ENCODE measurements around the gene CBX4.

Gene CBX4

DNA sequence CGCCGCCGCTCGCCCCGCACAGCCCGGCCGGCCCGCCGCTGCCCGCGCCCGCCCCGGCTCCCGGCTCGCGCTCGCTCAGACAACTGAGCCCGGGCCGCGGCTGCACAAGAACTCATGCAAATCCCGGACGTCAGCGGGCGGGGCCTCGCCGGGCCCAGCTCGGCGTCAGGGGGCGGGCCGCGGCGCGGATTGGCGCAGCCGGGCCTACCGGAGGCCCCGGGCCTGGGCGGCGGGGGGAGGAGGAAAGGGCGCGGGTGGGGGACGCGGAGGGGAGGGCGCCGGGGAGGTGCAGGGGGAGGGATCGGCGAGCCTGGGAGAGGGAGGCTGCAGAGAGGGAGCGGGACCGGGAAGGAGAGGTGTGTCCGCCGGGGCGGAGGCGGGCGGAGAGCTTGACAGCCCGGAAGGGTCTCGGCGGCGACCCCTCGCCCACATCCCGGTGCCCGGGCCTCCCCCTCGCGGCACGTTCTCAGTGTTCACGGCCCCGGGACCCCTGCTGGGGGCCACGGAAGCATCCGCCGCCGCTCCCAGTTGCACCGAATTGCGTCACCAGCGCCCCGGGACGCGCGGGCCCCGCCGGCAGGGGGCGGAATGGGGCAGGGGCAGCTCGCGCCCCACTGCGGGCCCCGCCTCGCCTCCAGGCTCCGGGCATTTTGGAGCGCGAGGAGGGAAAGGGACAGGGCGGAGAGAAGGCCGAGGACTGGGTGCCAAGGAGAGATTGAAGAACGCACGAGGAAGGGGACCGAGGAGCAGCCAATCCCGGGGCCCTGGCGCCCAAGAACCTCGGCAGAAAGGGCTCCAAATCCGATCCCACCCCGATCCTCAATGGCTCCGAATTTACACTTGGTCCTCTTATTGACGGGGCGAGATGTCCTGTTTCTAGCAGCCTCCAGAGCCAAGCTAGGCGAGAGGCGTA lies at the start of gene CBX4:
CBX4 (minus strand) TSS at position 85 of the 913 bp plus-strand sequence. CDS start 189 bp downstream, outside the sequence.
- peak; percentile 80 for DNase-seq

DNA sequence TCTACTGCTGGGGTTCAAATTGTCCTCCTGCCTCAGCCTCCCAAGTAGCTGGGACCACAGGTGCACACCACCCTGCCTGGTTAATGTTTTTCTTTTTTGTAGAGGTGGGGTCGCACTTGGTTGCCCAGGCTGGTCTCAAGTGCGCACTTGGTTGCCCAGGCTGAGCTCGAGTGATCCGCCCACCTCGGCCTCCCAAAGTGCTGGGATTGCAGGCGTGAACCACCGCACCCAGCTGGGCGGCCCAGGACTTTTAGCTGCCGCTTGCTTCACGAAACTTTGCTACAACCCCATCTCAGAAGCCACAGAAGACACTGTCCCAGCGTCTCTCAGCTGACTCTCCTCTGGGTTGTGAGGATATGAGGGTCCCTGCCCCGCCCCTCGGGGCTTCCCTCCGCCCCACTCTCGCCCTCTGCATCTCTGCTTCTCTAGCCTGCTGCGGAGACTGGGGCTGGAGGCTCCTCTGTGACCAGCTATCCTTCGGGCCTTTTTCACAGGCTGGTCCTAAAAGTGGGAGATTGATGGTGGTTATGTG lies 48.8 kb upstream of the CBX4 start:
- no peak for DNase-seq

GRCh38 chr17:79887451-79887991 lies 48.3 kb upstream of the CBX4 start:
- DNase-seq, result no peak

GRCh38 chr17:79883202-79883601 lies 44.0 kb upstream of the CBX4 start:
- no peak for DNase-seq

DNA sequence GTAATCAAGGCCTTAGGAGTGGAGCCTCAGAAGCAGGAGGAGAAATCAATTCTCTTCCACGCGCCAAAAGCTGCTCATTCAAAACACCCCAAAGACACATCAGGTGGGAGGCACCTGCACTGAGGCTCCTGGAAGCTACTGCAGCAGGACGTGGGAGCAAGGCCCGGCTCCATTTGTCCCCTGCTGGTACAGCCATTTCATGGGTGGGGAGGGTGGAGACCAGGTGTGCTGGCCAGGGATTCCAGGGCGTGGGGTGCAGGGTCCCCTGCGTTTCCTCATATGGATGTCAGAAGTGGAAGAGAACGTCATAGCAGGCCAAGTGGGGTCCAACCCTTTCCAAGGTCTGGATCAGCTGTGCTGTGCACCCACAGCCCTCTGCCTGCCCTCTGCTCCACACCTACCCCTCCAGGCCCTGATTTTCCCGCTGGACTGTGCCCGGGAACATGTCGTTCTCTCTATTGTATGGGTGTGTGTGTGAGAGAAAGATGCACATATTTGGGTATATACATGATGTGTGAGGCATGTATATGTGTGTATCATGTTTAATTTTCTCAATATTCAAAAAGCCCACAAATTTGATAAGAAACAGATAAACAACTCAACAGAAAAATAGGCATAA lies 39.2 kb upstream of the CBX4 start:
- no peak for DNase-seq

DNA sequence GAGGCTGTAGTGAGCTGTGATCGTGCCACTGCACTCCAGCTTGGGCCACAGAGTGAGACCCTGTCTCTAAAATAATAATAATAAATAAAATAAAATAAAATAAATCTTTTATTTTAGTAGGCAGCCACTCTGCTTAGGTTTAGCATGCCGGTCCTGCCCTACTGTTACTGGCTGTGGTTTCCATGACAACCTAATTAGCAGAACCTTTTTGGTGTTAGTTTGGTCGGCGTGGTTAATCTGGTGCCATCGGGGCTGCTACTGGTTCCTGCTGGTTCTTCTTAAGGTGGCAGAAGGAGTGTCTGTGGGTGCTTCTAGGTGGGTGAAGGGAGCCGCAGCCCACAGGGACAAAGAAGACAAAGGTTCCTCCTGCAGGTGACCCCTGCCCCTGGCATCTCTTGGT lies 37.8 kb upstream of the CBX4 start:
- no peak for DNase-seq

GRCh38 chr17:79875511-79875910 lies 36.3 kb upstream of the CBX4 start:
- DNase-seq, result no peak

DNA sequence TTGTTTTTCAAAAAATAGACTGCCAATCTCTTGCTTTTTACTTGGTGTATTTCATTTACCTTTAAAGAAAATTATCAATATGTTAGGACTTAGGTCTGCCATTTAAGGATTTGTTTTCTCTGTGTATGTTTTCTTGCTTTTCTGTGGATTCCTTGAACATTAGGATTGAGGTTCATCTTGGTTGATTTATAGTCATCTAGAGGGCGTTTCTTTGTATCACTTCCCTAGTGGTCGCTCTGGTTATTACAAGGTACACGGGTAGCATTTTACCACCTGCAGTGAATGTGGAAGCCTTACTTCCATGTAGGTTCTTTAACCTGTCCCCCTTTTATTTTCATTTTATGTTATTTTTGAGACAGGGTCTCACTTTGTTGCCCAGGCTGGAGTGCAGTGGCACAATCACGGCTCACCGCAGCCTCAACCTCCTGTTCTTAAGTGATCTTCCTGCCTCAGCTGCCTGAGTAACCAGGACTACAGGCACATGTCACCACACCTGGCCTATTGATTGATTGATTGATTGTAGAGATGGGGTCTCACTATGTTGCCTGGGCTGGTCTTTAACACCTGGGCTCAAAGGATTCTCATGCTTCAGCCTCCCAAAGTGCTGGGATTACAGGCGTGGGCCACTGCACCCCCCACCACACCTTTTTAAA lies 35.2 kb upstream of the CBX4 start:
- peak; percentile 23 for DNase-seq

DNA sequence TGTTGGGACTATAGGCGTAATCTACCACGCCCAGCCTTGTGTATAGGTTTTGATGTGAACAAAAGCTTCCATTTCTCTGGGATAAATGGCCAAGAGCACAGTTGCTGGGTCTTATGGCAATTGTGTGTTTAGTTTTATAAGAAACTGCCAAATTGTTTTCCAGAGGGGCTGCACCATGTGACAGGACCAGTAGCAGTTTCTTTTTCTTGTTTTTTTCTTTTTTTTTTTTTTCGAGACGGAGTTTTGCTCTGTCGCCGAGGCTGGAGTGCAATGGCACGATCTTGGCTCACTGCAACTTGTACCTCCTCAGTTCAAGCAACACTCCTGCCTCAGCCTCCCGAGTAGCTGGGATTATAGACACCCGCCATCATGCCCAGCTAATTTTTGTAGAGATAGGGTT lies 34.3 kb upstream of the CBX4 start:
- no peak for DNase-seq

GRCh38 chr17:79872762-79873161 lies 33.5 kb upstream of the CBX4 start:
- DNase-seq, result no peak

GRCh38 chr17:79871131-79871530 lies 31.9 kb upstream of the CBX4 start:
- DNase-seq, result no peak

- DNase-seq, result no peak
These were observed 31.3 kb upstream of the CBX4 start for GRCh38 chr17:79870540-79870939.

- DNase-seq, result no peak
These were observed 27.7 kb upstream of the CBX4 start for GRCh38 chr17:79866791-79867518.

GRCh38 chr17:79865351-79866210 lies 26.3 kb upstream of the CBX4 start:
- DNase-seq, result no peak

GRCh38 chr17:79864617-79865250 lies 25.5 kb upstream of the CBX4 start:
- no peak for DNase-seq

- DNase-seq, result no peak
These were observed 24.9 kb upstream of the CBX4 start for GRCh38 chr17:79864147-79864546.

GRCh38 chr17:79862771-79863440 lies 23.7 kb upstream of the CBX4 start:
- no peak for DNase-seq

DNA sequence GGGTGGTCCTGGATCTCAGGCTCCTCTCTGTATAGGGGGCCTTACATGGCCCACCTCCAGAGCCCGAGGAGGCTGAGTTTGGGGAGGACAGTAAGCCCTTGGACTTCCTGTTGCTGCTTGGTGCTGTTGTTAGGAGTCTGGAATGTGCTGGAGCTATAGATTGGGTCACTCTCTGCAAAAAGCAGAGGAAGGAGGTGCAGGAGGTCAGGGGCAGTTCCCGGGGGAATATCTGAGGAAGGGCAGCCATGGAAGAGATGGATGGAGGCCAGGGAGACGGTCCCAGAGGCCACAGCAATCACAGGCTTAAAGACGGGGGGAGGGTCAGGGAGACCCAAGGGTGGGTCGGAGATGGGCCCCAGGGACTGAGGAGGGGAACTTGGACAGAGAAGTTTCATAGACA lies 23.0 kb upstream of the CBX4 start:
- no peak for DNase-seq

GRCh38 chr17:79861413-79862216 lies 22.4 kb upstream of the CBX4 start:
- no peak for DNase-seq
